Tongue (tissue), 2 donors: ENCODE results near the gene CD177. TPM values are rescaled to one million over a fixed set of nuclear protein-coding genes. Genes with fewer than 3 reads are reported as not detected.
"Not testable (repeated sequence)": the region's sequence is repeated elsewhere in the genome, so short reads cannot be mapped to it uniquely, and the experiment has no call there.

ENCODE experiments used
- DNase-seq: peaks from one replicate; pipeline ENCODE4 v3.0.0-alpha.2; 2015
- total RNA-seq: library from RNA; depleted of rRNA; stranded (reverse); fragments of >200 nt; gene quantifications from one replicate; pipeline ENCODE4 v1.2.3, GENCODE V29; 2014

Gene CD177
- total RNA-seq, 1 donor from 2014 or later = 3.3 TPM

DNA sequence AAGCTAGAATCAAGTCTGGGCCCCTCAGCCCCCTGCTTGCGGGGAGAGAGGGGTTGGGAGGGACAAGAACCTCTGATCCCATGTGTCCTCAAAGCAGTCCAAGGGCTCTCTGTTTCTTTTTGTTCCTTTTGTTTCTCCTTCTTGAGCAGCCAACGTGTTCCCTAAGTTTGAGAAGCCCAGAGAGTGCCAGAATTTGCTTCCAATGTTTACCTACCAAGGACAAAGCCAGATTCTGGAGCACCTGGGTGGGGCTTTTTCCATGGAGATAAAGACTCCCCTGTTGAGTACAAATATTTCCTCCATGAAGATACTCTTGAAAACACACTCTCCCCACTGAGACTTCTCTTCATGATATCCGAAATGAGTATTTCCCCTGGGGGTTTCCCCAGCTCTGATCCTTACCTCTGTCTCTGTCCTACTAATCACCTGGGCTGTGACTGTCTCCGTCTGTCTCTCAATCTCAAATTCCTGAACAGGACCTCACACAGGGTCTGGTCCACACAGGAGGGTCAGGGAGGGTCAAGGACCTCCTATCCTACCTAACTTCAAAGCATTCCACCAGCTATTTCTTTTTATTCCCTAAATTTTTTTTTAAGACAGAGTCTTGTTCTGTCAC lies 27.4 kb downstream of the CD177 start:
- no peak for DNase-seq

DNA sequence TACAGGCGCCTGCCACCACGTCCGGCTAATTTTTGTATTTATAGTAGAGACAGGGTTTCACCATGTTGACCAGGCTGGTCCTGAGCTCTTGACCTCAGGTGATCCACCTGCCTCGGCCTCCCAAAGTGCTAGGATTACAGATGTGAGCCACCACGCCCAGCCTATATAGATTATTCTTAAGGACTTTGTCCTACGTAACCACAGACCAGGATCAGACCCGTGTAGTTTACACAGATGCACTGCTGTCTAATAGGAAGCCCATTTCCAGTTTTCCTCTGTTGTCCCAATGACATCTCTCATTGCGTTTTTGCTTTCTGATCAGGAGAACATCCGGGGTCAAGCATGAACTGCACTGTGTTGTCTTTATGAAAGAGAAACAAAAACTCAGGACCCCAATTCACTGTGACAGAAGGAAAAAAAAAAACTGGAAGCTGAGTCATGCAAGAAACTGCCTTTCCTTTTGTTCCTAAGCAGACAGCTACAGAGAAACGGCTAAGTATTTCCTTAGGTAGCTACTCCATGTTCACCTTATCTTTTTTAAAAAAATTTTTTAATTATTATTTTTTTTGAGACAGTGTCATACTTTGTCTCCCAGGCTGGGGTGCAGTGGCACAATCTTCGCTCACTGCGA lies 29.2 kb downstream of the CD177 start:
- not testable (repeated sequence) for DNase-seq

DNA sequence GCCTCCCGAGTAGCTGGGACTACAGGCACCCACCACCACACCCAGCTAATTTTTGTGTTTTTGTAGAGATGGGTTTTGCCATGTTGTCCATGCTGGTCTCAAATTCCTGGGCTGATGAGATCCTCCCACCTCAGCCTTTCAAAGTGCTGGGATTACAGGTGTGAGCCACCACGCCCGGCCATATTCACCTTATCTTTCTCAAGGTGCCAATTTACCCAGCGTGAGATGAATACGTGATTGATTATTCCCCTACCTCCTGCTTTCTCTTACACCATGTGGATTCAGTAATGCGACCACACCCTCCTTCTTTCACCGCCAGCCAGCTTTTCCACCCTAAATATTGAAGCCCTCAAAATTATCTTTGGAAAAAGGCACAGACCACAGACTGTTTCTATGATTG lies 29.8 kb downstream of the CD177 start:
- DNase-seq = not testable (repeated sequence)

DNA sequence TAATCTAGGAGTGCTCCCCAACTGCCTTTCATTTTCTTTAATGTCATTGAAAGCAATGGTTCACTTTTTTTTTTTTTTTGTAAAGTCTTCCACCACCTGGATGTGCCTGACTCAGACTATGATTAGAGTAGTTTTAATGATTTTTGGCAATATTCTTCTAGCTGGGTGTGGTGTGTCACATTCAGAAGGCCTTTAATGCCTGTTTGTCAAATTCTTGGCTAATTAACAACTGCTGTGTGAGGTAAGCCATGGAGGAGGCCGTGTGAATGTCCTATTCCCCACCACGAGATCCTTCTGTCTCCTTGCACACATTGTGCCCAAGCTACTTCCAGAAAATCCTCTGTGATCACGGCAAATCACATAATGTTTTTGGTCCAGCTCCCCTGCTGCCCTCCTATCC lies 30.3 kb downstream of the CD177 start:
- DNase-seq = not testable (repeated sequence)

DNA sequence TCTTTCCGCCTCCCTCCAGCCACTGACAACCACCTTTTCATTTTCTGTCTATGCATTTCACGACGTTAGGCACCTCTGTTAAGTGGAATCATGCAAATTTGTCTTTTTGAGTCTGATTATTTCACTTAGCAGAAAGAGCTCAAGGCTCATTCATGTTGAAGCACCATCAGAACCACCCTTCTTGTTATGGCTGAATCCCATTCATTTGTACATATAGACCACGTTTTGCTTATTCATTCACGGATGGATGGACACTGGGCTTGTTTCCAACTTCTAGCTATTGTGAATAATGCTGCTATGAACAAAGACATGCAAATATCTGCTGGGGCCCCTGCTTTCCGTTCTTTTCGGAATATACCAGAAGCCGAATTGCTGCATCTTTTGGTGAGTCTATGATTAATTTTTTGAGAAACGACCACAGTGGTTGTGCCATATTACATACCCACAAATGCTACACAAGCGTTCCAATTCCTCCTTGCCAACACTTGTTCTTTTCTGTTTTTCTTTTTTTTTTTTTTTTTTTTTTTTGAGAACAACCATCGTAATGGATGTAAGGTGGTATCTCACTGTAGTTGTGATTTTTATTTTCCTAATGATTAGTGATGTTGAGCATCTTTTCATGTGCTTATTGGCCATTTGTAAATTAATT lies 37.5 kb downstream of the CD177 start:
- DNase-seq = peak; percentile 58

GRCh38 chr19:43391552-43391935 lies 38.1 kb downstream of the CD177 start:
- not testable (repeated sequence) for DNase-seq

- DNase-seq = not testable (repeated sequence)
Measured at GRCh38 chr19:43393501-43393900, 40.0 kb downstream of the CD177 start.

DNA sequence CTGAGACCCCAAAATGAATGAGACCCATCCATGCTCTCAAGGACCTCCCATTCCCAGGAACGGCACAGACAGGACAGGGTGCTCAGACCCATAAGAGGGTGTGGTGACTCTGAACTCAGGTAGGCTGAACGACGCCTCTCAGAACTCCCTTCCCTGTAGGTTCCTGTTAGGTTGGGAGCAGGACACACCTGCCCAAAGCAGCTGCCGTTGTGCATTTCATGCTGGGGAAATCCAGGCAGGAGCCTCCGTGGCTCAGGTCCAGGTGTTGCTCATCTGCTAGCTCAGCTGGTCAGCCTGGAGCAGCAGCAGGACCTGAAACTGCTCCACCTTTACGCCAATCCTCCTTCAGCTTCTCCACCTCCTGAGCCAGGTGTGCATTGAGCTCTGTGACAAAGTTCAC lies 42.1 kb downstream of the CD177 start:
- no peak for DNase-seq

GRCh38 chr19:43406297-43406696 lies 52.8 kb downstream of the CD177 start:
- DNase-seq = no peak

- DNase-seq = no peak
Measured at GRCh38 chr19:43407416-43408005, 54.0 kb downstream of the CD177 start.

GRCh38 chr19:43408043-43408442 lies 54.6 kb downstream of the CD177 start:
- DNase-seq = no peak

- no peak for DNase-seq
Measured at GRCh38 chr19:43409415-43409814, 55.9 kb downstream of the CD177 start.

DNA sequence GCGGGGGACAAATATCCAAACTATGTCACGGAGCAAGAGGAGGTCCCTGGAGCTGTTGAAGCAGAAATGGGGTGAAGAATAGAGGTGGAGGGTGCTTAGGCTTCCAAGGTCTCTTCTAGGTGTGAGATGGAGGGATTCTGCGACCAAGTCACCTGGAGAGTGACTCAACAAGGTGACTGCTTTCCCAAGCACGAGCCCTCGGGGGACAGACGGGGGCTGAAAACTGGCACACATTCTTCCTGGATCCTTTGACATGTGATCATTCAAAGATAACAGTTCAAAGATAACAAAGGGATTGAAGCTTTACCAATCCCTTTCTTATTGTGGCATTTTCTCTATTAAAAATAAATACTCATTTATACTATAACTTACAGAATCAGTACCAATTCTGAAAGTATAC lies 59.0 kb downstream of the CD177 start:
- DNase-seq = no peak

Other genes with a start within 250 kb of the CD177 start
- gene PSG5, start 167.2 kb upstream of the CD177 start, total RNA-seq = not detected
- gene PSG4, start 148.0 kb upstream of the CD177 start, total RNA-seq = not detected
- gene PSG9, start 84.2 kb upstream of the CD177 start, total RNA-seq = not detected
- gene TEX101, start 61.2 kb downstream of the CD177 start, total RNA-seq = not detected
- 17.6 TPM for gene LYPD3, start 111.9 kb downstream of the CD177 start, total RNA-seq
- gene PHLDB3, start 151.1 kb downstream of the CD177 start, total RNA-seq = 24.6 TPM
- 28.2 TPM for gene ETHE1, start 173.5 kb downstream of the CD177 start, total RNA-seq
- 0.41 TPM for gene ZNF575, start 179.5 kb downstream of the CD177 start, total RNA-seq
- gene XRCC1, start 221.8 kb downstream of the CD177 start, total RNA-seq = 10.5 TPM
- 2.7 TPM for gene PINLYP, start 222.1 kb downstream of the CD177 start, total RNA-seq
- 26.0 TPM for gene IRGQ, start 242.4 kb downstream of the CD177 start, total RNA-seq
- 8.8 TPM for gene ZNF576, start 242.9 kb downstream of the CD177 start, total RNA-seq